HG02623 (cell line): ENCODE measurements around the gene PUS10.
"Not testable (repeated sequence)": the region's sequence is repeated elsewhere in the genome, so short reads cannot be mapped to it uniquely, and the experiment has no call there.

Experiments used
- ATAC-seq: cut with Tn5 transposase; IDR thresholded peaks from one replicate; pipeline ENCODE4 v1.9.1; 2021; ENCODE audit warnings: moderate library complexity; ENCODE audit not compliant: unreplicated experiment

The PUS10 gene

GRCh38 chr2:61017556-61018317 is at the start of gene PUS10, which contains the start of gene PEX13:
Gene PUS10, minus strand, starts transcription at chr2:61018255. Its CDS starts 6,365 bp downstream, at chr2:61011890.
Gene PEX13, plus strand, starts transcription at chr2:61017720. Its CDS starts 40 bp downstream, at chr2:61017760.
- peak; percentile 78 for ATAC-seq

GRCh38 chr2:61065714-61066709 is 48.0 kb upstream of the PUS10 start, which contains the start of gene SANBR:
Gene SANBR, plus strand, starts transcription at chr2:61065871. Its CDS starts 4,480 bp downstream, at chr2:61070351.
- ATAC-seq: peak; percentile 95

GRCh38 chr2:61059382-61059781 is 41.3 kb upstream of the PUS10 start:
- no peak for ATAC-seq

GRCh38 chr2:61057562-61057961 is 39.5 kb upstream of the PUS10 start:
- ATAC-seq: no peak

GRCh38 chr2:61055557-61055956 is 37.5 kb upstream of the PUS10 start:
- ATAC-seq: no peak

- no peak for ATAC-seq
Measured at GRCh38 chr2:61045999-61046398, 27.9 kb upstream of the PUS10 start.

- ATAC-seq: no peak
Measured at GRCh38 chr2:61045226-61045625, 27.2 kb upstream of the PUS10 start.

- ATAC-seq: no peak
Measured at GRCh38 chr2:61044636-61045035, 26.6 kb upstream of the PUS10 start.

- ATAC-seq: no peak
Measured at GRCh38 chr2:61042807-61043206, 24.8 kb upstream of the PUS10 start.

- not testable (repeated sequence) for ATAC-seq
Measured at GRCh38 chr2:61036643-61037042, 18.6 kb upstream of the PUS10 start.

- not testable (repeated sequence) for ATAC-seq
Measured at GRCh38 chr2:61034592-61034991, 16.5 kb upstream of the PUS10 start.

- no peak for ATAC-seq
Measured at GRCh38 chr2:61029533-61029932, 11.5 kb upstream of the PUS10 start.

- ATAC-seq: no peak
Measured at GRCh38 chr2:61023670-61024069, 5.6 kb upstream of the PUS10 start.

GRCh38 chr2:61021228-61021660 is 3.2 kb upstream of the PUS10 start:
- ATAC-seq: no peak

- ATAC-seq: no peak
Measured at GRCh38 chr2:61018798-61019197, 743 bp upstream of the PUS10 start.

- no peak for ATAC-seq
Measured at GRCh38 chr2:61018318-61018755, 282 bp upstream of the PUS10 start.

GRCh38 chr2:61017003-61017555 is 976 bp downstream of the PUS10 start:
- ATAC-seq: peak; percentile 59

- ATAC-seq: no peak
Measured at GRCh38 chr2:61016392-61017002, 1.6 kb downstream of the PUS10 start.

GRCh38 chr2:61015976-61016375 is 2.1 kb downstream of the PUS10 start:
- ATAC-seq: no peak

- ATAC-seq: no peak
Measured at GRCh38 chr2:61014763-61015162, 3.3 kb downstream of the PUS10 start.

- ATAC-seq: no peak
Measured at GRCh38 chr2:61013382-61013781, 4.7 kb downstream of the PUS10 start.
